CD14-positive monocyte (primary cell): ENCODE results near the gene SLC1A7. TPM values are rescaled to one million over a fixed set of nuclear protein-coding genes. Genes with fewer than 3 reads are reported as not detected.

Source experiments
- DNase-seq, 3 donors: peaks; one replicate each; pipeline ENCODE4 v3.0.0-alpha.2; 2011 to 2022
- H2AFZ ChIP-seq: 2 replicates; pipeline ENCODE4 v1.6.0; 2012; ENCODE audit warnings: mild to moderate bottlenecking, low read depth, low read length, inconsistent platforms; ENCODE audit not compliant: insufficient read depth, poor library complexity, severe bottlenecking
- H3K27ac ChIP-seq, 2 donors: 1 replicate in 1 of 2; 2 replicates in 1 of 2; pipeline ENCODE4 v1.5.1; 2012 to 2013; ENCODE audit warnings: low read length in 2 of 2, control low read depth in 1 of 2, inconsistent platforms in 1 of 2, low read depth in 1 of 2, mild to moderate bottlenecking in 1 of 2
- H3K27me3 ChIP-seq, 2 donors: one replicate each; pipeline versions ENCODE4 v1.6.0 to v1.6.1; 2011 to 2013; ENCODE audit warnings: low read length in 2 of 2; ENCODE audit not compliant: control insufficient read depth in 2 of 2, insufficient read depth in 2 of 2
- H3K36me3 ChIP-seq, 2 donors: replicated peaks in 1 of 2; 1 replicate in 1 of 2; 2 replicates in 1 of 2; pipeline versions ENCODE4 v1.5.1 to v1.6.1; 2012 to 2013; ENCODE audit warnings: low read length in 2 of 2, control low read depth in 1 of 2, inconsistent platforms in 1 of 2, mild to moderate bottlenecking in 1 of 2; ENCODE audit not compliant: insufficient read depth in 2 of 2, control insufficient read depth in 1 of 2
- H3K4me1 ChIP-seq, 2 donors: 1 replicate in 1 of 2; 2 replicates in 1 of 2; pipeline versions ENCODE4 v1.5.1 to v1.6.1; 2012 to 2013; ENCODE audit warnings: low read length in 2 of 2, control low read depth in 1 of 2, inconsistent platforms in 1 of 2, mild to moderate bottlenecking in 1 of 2, moderate library complexity in 1 of 2; ENCODE audit not compliant: insufficient read depth in 2 of 2, control insufficient read depth in 1 of 2
- H3K4me2 ChIP-seq: replicated peaks from 2 replicates; pipeline ENCODE3; 2012; ENCODE audit warnings: low read length, moderate library complexity, mild to moderate bottlenecking; ENCODE audit not compliant: poor library complexity, severe bottlenecking; ENCODE audit errors: extremely low read depth
- H3K4me3 ChIP-seq, 3 experiments: fragments of 200-600 bp in 1 of 3; sonication (generic) in 1 of 3; replicated peaks in 1 of 3; 1 replicate in 2 of 3; 2 replicates in 1 of 3; pipeline ENCODE4 v1.5.1; 2011 to 2013; ENCODE audit warnings: low read length in 3 of 3, mild to moderate bottlenecking in 3 of 3, control low read depth in 2 of 3, low read depth in 2 of 3, inconsistent platforms in 1 of 3, moderate library complexity in 1 of 3
- H3K79me2 ChIP-seq: 2 replicates; pipeline ENCODE4 v1.6.0; 2012; ENCODE audit warnings: mild to moderate bottlenecking, control low read depth, inconsistent platforms, low read length, moderate library complexity; ENCODE audit not compliant: insufficient read depth
- H3K9ac ChIP-seq: 2 replicates; pipeline ENCODE4 v1.6.0; 2017; ENCODE audit warnings: low read length, mild to moderate bottlenecking; ENCODE audit not compliant: insufficient read depth, poor library complexity, severe bottlenecking
- H3K9me3 ChIP-seq, 2 donors: replicated peaks in 1 of 2; 1 replicate in 1 of 2; 2 replicates in 1 of 2; pipeline versions ENCODE4 v1.5.1 to v1.6.1; 2012 to 2013; ENCODE audit warnings: low read length in 2 of 2, control low read depth in 1 of 2; ENCODE audit not compliant: control insufficient read depth in 1 of 2, insufficient read depth in 1 of 2
- H4K20me1 ChIP-seq: 2 replicates; pipeline ENCODE4 v1.6.0; 2012; ENCODE audit warnings: mild to moderate bottlenecking, low read length, control low read depth, moderate library complexity; ENCODE audit not compliant: insufficient read depth
- H3K27ac Mint-ChIP-seq, 7 donors: one replicate each; pipeline ENCODE4 v1.8.0; 2020; ENCODE audit warnings: mild to moderate bottlenecking in 7 of 7, mixed read lengths in 7 of 7, moderate library complexity in 6 of 7, inconsistent platforms in 2 of 7
- H3K27me3 Mint-ChIP-seq, 3 donors: one replicate each; pipeline ENCODE4 v1.8.0; 2021 to 2022; ENCODE audit warnings: low read depth in 3 of 3, mild to moderate bottlenecking in 3 of 3, mixed read lengths in 3 of 3, moderate library complexity in 3 of 3, inconsistent platforms in 1 of 3
- H3K36me3 Mint-ChIP-seq, 2 donors: one replicate each; pipeline ENCODE4 v1.8.0; 2020; ENCODE audit warnings: mixed read lengths in 2 of 2, inconsistent platforms in 1 of 2, mild to moderate bottlenecking in 1 of 2
- H3K4me1 Mint-ChIP-seq: one replicate; pipeline ENCODE4 v1.8.0; 2020; ENCODE audit warnings: mild to moderate bottlenecking, mixed read lengths
- H3K4me3 Mint-ChIP-seq, 2 donors: one replicate each; pipeline ENCODE4 v1.8.0; 2020; ENCODE audit warnings: mild to moderate bottlenecking in 2 of 2, mixed read lengths in 2 of 2, moderate library complexity in 1 of 2
- H3K9me3 Mint-ChIP-seq, 7 donors: one replicate each; pipeline ENCODE4 v1.8.0; 2020 to 2022; ENCODE audit warnings: mixed read lengths in 7 of 7, mild to moderate bottlenecking in 6 of 7, moderate library complexity in 6 of 7, inconsistent platforms in 2 of 7
- CTCF ChIP-seq: fragments of 200-600 bp; IDR thresholded peaks from one replicate; pipeline ENCODE4 v1.8.0; 2022; ENCODE audit warnings: antibody characterized with exemption, mild to moderate bottlenecking
- WGBS: methylation state at CpG from one replicate; pipeline ENCODE4 v1.1.5; 2013; ENCODE audit warnings: missing lambda C conversion rate; ENCODE audit not compliant: insufficient coverage; 5-methylcytosine and 5-hydroxymethylcytosine counted together
- intact Hi-C, 2 donors: fragments of 100-400 bp; cut with micrococcal nuclease; formaldehyde crosslinking; loops; one replicate each; pipeline versions ENCODE4 v1.15.0 to v1.15.1; 2023
- polyA plus RNA-seq, 3 donors: library from polyadenylated mRNA; depleted of rRNA in 1 of 3; unstranded in 2 of 3; stranded (reverse) in 1 of 3; fragments of 300-500 nt in 2 of 3; fragments of >200 nt in 1 of 3; fragmentation: Illumina TruSeq in 2 of 3; gene quantifications; 1 replicate in 2 of 3; 2 replicates in 1 of 3; pipeline ENCODE4 v1.2.3, GENCODE V29; 2012 to 2021

Gene SLC1A7
- polyA plus RNA-seq, 3 donors = not detected

GRCh38 chr1:53163291-53163768 lies 20.9 kb upstream of the SLC1A7 start:
- Mint-ChIP-seq H3K4me3 (no peak overlapping the region), H3K36me3 (no peaks in the 10 kb centered on the region), H3K9me3 (peaks cover 0 to 4% (median 0%) of the 10 kb centered on the region in 7 donors), H3K4me1 (peaks cover 3% of the 10 kb centered on the region), H3K27ac (no peak overlapping the region), H3K27me3 (peaks cover 0 to 6% (median 3%) of the 10 kb centered on the region in 3 donors)
- H3K4me3 ChIP-seq = no peak overlapping the region
- H2AFZ ChIP-seq = no peak overlapping the region
- H3K4me2 ChIP-seq = no peak overlapping the region
- no peaks in the 10 kb centered on the region for H3K79me2 ChIP-seq
- no peak overlapping the region for H3K9ac ChIP-seq
- H3K36me3 ChIP-seq = no peaks in the 10 kb centered on the region
- WGBS = 78% methylated on average over 3 of the region's 10 CpGs
- no peak for DNase-seq
- no peaks in the 10 kb centered on the region for H3K4me1 ChIP-seq
- no peaks in the 10 kb centered on the region for H3K9me3 ChIP-seq
- TF ChIP-seq CTCF = no peak
- H3K27ac ChIP-seq = no peak overlapping the region
- no peaks in the 10 kb centered on the region for H3K27me3 ChIP-seq
- no peaks in the 10 kb centered on the region for H4K20me1 ChIP-seq
- intact Hi-C loops = no loop called here

GRCh38 chr1:53162621-53163020 lies 20.2 kb upstream of the SLC1A7 start:
- H3K4me1 ChIP-seq = no peaks in the 10 kb centered on the region
- Mint-ChIP-seq H3K4me3 (no peak overlapping the region), H3K27ac (no peak overlapping the region), H3K27me3 (peaks cover 0 to 6% (median 3%) of the 10 kb centered on the region in 3 donors), H3K4me1 (peaks cover 3% of the 10 kb centered on the region), H3K36me3 (no peaks in the 10 kb centered on the region), H3K9me3 (peaks cover 0 to 4% (median 0%) of the 10 kb centered on the region in 7 donors)
- H3K36me3 ChIP-seq = no peaks in the 10 kb centered on the region
- no peaks in the 10 kb centered on the region for H3K9me3 ChIP-seq
- WGBS = 80% methylated on average over 2 of the region's 5 CpGs
- H4K20me1 ChIP-seq = no peaks in the 10 kb centered on the region
- TF ChIP-seq CTCF = no peak
- no peaks in the 10 kb centered on the region for H3K79me2 ChIP-seq
- no peak overlapping the region for H3K27ac ChIP-seq
- H3K4me2 ChIP-seq = no peak overlapping the region
- intact Hi-C loops = no loop called here
- H3K4me3 ChIP-seq = no peak overlapping the region
- H3K9ac ChIP-seq = no peak overlapping the region
- no peak for DNase-seq
- H2AFZ ChIP-seq = no peak overlapping the region
- no peaks in the 10 kb centered on the region for H3K27me3 ChIP-seq
